Astrocyte (in vitro differentiated cells and primary cell): ENCODE data around the gene TAF3. TPM values are rescaled to one million over a fixed set of nuclear protein-coding genes. Genes with fewer than 3 reads are reported as not detected.
"Not testable (repeated sequence)": the region's sequence is repeated elsewhere in the genome, so short reads cannot be mapped to it uniquely, and the experiment has no call there.

Experiments
- DNase-seq: peaks from one replicate; pipeline ENCODE4 v3.0.0-alpha.2; 2010; ENCODE audit warnings: low read depth
- FAIRE-seq: peaks from 2 replicates; lab custom pipeline; 2011; peaks lifted over from hg19 to GRCh38; lab: Jason Lieb, UNC
- H2AFZ ChIP-seq: 2 replicates; pipeline ENCODE4 v1.6.0; 2012; ENCODE audit warnings: low read depth, low read length, inconsistent platforms
- H3K27ac ChIP-seq: 2 replicates; pipeline ENCODE4 v1.5.1; 2011; ENCODE audit warnings: low read depth, low read length, inconsistent platforms
- H3K27me3 ChIP-seq: 2 replicates; pipeline ENCODE4 v1.6.0; 2011; ENCODE audit warnings: low read length, inconsistent platforms; ENCODE audit not compliant: insufficient read depth
- H3K36me3 ChIP-seq: 2 replicates; pipeline ENCODE4 v1.5.1; 2011; ENCODE audit warnings: low read length, inconsistent platforms; ENCODE audit not compliant: insufficient read depth
- H3K4me1 ChIP-seq: 2 replicates; pipeline ENCODE4 v1.5.1; 2011; ENCODE audit warnings: low read length, inconsistent platforms; ENCODE audit not compliant: insufficient read depth
- H3K4me2 ChIP-seq: 2 replicates; pipeline ENCODE4 v1.6.0; 2012; ENCODE audit warnings: low read length, inconsistent platforms
- H3K4me3 ChIP-seq: 2 replicates; pipeline ENCODE4 v1.5.1; 2011; ENCODE audit warnings: low read depth, mild to moderate bottlenecking, low read length, inconsistent platforms; ENCODE audit not compliant: insufficient read depth
- H3K79me2 ChIP-seq: 2 replicates; pipeline ENCODE4 v1.6.0; 2012; ENCODE audit warnings: mild to moderate bottlenecking, low read length, inconsistent platforms; ENCODE audit not compliant: insufficient read depth
- H3K9ac ChIP-seq: 2 replicates; pipeline ENCODE4 v1.6.0; 2012; ENCODE audit warnings: mild to moderate bottlenecking, low read length, inconsistent platforms
- H3K9me3 ChIP-seq: 2 replicates; pipeline ENCODE4 v1.5.1; 2012; ENCODE audit warnings: low read depth, mild to moderate bottlenecking, low read length, inconsistent platforms; ENCODE audit not compliant: insufficient read depth
- H4K20me1 ChIP-seq: 2 replicates; pipeline ENCODE4 v1.6.0; 2012; ENCODE audit warnings: low read length, inconsistent platforms; ENCODE audit not compliant: insufficient read depth
- H3K27ac Mint-ChIP-seq: one replicate; pipeline ENCODE4 v1.8.0; 2021; ENCODE audit warnings: mild to moderate bottlenecking, mixed read lengths; ENCODE audit not compliant: unreplicated experiment
- H3K27me3 Mint-ChIP-seq: one replicate; pipeline ENCODE4 v1.8.0; 2021; ENCODE audit warnings: low read depth, mixed read lengths; ENCODE audit not compliant: unreplicated experiment
- H3K36me3 Mint-ChIP-seq: one replicate; pipeline ENCODE4 v1.8.0; 2021; ENCODE audit warnings: low read depth, mixed read lengths; ENCODE audit not compliant: unreplicated experiment
- H3K4me1 Mint-ChIP-seq: one replicate; pipeline ENCODE4 v1.8.0; 2021; ENCODE audit warnings: low read depth, mixed read lengths; ENCODE audit not compliant: unreplicated experiment
- H3K4me3 Mint-ChIP-seq: one replicate; pipeline ENCODE4 v1.8.0; 2021; ENCODE audit warnings: mild to moderate bottlenecking, moderate library complexity, mixed read lengths; ENCODE audit not compliant: unreplicated experiment
- H3K9me3 Mint-ChIP-seq: one replicate; pipeline ENCODE4 v1.8.0; 2021; ENCODE audit warnings: mild to moderate bottlenecking, mixed read lengths; ENCODE audit not compliant: unreplicated experiment
- CTCF ChIP-seq: IDR thresholded peaks from 2 replicates; pipeline ENCODE4 v1.5.1; 2011; ENCODE audit warnings: low read depth, mild to moderate bottlenecking, inconsistent platforms, low read length, moderate library complexity; ENCODE audit not compliant: insufficient read depth
- EZH2 ChIP-seq: IDR thresholded peaks from 2 replicates; pipeline ENCODE4 v1.6.1; 2012; ENCODE audit warnings: mild to moderate bottlenecking, low read length, inconsistent platforms; ENCODE audit not compliant: insufficient read depth
- total RNA-seq: library from RNA; stranded (reverse); gene quantifications from 2 replicates; pipeline ENCODE4 v1.2.1, GENCODE V29; 2021

Gene TAF3
- total RNA-seq, 1 donor from 2014 or later, result 10.2 TPM

DNA sequence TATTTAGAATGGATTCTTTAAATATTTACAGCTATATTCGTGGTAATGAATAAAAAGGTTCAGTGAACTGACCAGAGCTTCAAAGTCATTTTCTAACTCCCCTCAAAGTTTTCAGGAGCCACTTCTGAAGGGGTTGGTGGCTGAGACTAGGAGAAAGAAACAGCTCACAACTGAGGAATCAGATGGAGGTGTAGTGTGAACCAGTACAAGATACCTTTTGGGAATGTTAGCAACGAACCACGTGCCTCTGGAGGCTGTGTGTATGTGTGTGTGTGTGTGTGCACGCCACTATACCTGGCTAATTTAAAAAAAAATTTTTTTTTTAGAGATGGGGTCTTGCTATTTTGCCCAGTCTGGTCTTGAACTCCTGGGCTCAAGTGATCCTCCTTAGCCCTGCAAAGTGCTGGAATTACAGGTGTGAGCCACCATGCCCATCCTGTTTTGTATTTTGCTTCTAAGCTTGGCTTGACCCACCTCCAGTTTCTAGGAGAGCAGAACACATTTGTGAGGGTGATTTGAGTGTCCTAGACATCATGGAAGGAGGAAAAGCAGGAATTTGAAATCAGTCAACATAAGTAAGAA lies 9.5 kb upstream of the TAF3 start:
- Histone ChIP-seq H2AFZ (no peak overlapping the region), H4K20me1 (peaks cover 18% of the 10 kb centered on the region), H3K9me3 (no peaks in the 10 kb centered on the region), H3K27me3 (no peaks in the 10 kb centered on the region), H3K4me1 (no peaks in the 10 kb centered on the region), H3K79me2 (no peaks in the 10 kb centered on the region), H3K4me2 (no peak overlapping the region), H3K27ac (no peak overlapping the region), H3K4me3 (no peak overlapping the region), H3K9ac (no peak overlapping the region), H3K36me3 (peaks cover 32% of the 10 kb centered on the region)
- Mint-ChIP-seq H3K36me3 (peaks cover 6% of the 10 kb centered on the region), H3K27ac (no peak overlapping the region), H3K27me3 (peaks cover 2% of the 10 kb centered on the region), H3K9me3 (no peaks in the 10 kb centered on the region), H3K4me3 (no peak overlapping the region), H3K4me1 (no peaks in the 10 kb centered on the region)
- no peak for FAIRE-seq
- DNase-seq, result no peak
- TF ChIP-seq CTCF (no peak), EZH2 (no peak)

GRCh38 chr10:7810443-7810842 lies 7.9 kb upstream of the TAF3 start:
- no peaks in the 10 kb centered on the region for H3K9me3 Mint-ChIP-seq
- Histone ChIP-seq H3K4me2 (no peak overlapping the region), H3K27ac (no peak overlapping the region), H3K9ac (no peak overlapping the region), H4K20me1 (peaks cover 3% of the 10 kb centered on the region), H3K79me2 (no peaks in the 10 kb centered on the region), H3K9me3 (no peaks in the 10 kb centered on the region), H3K27me3 (no peaks in the 10 kb centered on the region), H3K4me3 (no peak overlapping the region), H2AFZ (no peak overlapping the region), H3K4me1 (no peaks in the 10 kb centered on the region), H3K36me3 (peaks cover 18% of the 10 kb centered on the region)
- H3K36me3 Mint-ChIP-seq, result no peaks in the 10 kb centered on the region
- no peak overlapping the region for H3K4me3 Mint-ChIP-seq
- peaks cover 5% of the 10 kb centered on the region for H3K27me3 Mint-ChIP-seq
- H3K4me1 Mint-ChIP-seq, result no peaks in the 10 kb centered on the region
- DNase-seq (no peak), FAIRE-seq (no peak)
- no peak for TF ChIP-seq EZH2
- no peak for TF ChIP-seq CTCF
- no peak overlapping the region for H3K27ac Mint-ChIP-seq

DNA sequence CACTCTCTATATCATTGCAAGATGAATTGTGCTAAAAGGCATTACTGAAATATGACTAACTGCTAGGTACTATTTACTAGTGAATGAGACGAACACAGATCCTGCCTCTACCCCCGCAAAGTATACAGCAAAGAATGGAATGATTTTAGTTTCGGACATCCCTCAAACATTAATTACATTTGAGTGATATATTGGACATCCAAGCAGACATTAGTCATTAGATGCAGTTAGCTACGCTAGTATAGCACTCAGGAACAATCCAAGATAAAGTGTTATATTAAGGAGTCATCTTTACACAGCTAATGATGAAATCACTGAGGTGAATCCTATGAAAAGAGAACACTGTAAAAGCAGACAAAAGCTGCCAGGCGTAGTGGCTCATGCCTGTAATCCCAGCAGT lies 7.3 kb upstream of the TAF3 start:
- Histone ChIP-seq H3K27ac (no peak overlapping the region), H3K27me3 (no peaks in the 10 kb centered on the region), H3K79me2 (no peaks in the 10 kb centered on the region), H3K4me1 (no peaks in the 10 kb centered on the region), H4K20me1 (no peaks in the 10 kb centered on the region), H3K9ac (no peak overlapping the region), H2AFZ (no peak overlapping the region), H3K4me2 (no peak overlapping the region), H3K4me3 (no peak overlapping the region), H3K9me3 (no peaks in the 10 kb centered on the region), H3K36me3 (peaks cover 14% of the 10 kb centered on the region)
- Mint-ChIP-seq H3K4me3 (no peak overlapping the region), H3K9me3 (no peaks in the 10 kb centered on the region), H3K27me3 (peaks cover 5% of the 10 kb centered on the region), H3K27ac (no peak overlapping the region), H3K4me1 (no peaks in the 10 kb centered on the region), H3K36me3 (no peaks in the 10 kb centered on the region)
- TF ChIP-seq EZH2 (no peak), CTCF (no peak)
- no peak for DNase-seq
- FAIRE-seq, result no peak

DNA sequence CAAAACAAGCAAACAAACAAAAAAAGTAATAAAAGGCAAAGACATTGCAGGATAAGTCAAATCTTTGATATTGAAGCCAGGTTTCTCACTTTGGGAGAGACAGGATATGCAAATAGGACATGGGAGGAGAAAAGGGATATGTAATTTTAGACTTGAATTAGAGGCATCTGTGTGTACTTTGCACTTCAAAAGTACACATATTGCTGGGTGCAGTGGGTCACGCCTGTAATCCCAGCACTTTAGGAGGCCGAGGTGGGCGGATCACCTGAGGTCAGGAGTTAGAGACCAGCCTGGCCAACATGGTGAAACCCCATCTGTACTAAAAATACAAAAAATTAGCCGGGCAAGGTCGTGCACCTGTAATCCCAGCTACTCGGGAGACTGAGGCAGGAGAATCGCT lies 6.6 kb upstream of the TAF3 start:
- not testable (repeated sequence) for H3K9ac ChIP-seq, H3K4me1 Mint-ChIP-seq, H4K20me1 ChIP-seq, H3K79me2 ChIP-seq, H3K4me1 ChIP-seq, H3K9me3 ChIP-seq, H3K27ac ChIP-seq, H3K36me3 Mint-ChIP-seq, H3K9me3 Mint-ChIP-seq, H3K27ac Mint-ChIP-seq, H2AFZ ChIP-seq, H3K27me3 Mint-ChIP-seq, DNase-seq, H3K4me2 ChIP-seq, H3K4me3 Mint-ChIP-seq, H3K27me3 ChIP-seq, FAIRE-seq, H3K4me3 ChIP-seq
- H3K36me3 ChIP-seq, result peaks cover 11% of the 10 kb centered on the region
